Activated CD4-positive, alpha-beta T cell treated with anti-CD3 and anti-CD28 coated beads, Interleukin-2, Interleukin-4, amounts not matched to agents 100 ng/mL and 50 ng/mL, durations not matched to agents 16 hours and 8 hours (primary cell): ENCODE data around the gene SPEF2.
"Not testable (repeated sequence)": the region's sequence is repeated elsewhere in the genome, so short reads cannot be mapped to it uniquely, and the experiment has no call there.

Experiments
- DNase-seq: peaks from one replicate; pipeline ENCODE4 v3.0.0-alpha.2; 2020; ENCODE audit warnings: low spot score

The SPEF2 gene

DNA sequence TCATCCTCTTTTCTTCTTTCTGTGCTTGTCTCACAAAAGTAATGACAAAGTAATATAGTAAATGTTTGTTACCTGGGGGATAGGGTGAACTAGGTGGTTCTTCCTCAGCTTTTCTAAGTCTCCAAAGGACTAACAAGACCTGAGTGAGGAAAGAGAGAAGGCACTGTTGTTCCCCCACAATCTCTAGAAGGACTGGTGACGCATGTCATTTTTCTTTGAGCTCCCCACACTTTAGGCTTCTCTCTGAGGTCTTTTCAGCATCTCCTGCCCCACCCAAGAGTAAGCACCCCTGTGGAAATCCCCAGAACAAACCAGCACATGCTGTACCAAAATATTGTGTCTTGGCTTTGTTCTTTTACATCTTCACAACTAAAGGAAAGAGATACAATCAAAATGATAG lies 236.6 kb downstream of the SPEF2 start:
- peak; percentile 85 for DNase-seq

DNA sequence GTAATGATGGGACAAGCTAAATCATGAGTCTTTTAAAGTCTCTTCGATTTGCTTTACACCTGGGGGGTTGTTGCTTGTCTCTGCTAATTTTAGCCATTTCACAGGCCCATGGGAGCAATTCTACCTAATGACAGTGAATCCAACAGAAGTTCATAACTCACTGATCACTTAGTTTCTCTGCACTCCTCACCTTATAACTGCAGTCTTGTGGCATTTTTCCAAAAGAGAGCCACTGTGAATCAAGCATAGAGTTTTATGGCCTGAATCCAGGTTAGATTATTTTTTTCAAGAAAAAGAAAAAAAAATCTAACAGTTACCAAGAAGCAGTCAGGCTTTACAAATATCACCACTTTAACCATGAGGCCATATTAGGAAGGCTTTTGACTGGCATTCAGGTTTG lies 237.5 kb downstream of the SPEF2 start:
- no peak for DNase-seq

DNA sequence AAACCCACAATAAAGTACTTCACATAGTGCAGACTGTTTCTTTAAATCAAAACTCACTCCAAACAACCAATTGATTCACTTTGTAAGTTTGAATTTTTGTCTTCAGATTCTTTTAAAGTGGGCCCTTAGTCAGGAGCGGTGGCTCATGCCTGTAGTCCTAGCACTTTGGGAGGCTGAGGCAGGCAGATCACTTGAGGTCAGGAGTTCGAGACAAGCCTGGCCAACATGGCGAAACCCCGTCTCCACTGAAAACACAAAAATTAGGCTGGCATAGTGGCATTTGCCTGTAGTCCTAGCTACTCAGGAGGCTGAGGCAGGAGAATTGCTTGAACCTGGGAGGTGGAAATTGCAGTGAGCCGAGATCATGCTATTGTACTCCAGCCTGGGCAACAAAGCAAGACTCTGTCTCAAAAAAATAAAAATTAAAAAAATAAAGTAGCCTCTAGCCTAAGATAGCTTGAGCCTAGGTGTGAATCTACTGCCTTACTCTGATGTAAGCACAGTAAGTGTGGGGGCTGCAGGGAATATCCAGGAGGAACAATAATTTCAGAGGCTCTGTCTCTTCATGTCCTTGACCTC lies 238.6 kb downstream of the SPEF2 start:
- not testable (repeated sequence) for DNase-seq

DNA sequence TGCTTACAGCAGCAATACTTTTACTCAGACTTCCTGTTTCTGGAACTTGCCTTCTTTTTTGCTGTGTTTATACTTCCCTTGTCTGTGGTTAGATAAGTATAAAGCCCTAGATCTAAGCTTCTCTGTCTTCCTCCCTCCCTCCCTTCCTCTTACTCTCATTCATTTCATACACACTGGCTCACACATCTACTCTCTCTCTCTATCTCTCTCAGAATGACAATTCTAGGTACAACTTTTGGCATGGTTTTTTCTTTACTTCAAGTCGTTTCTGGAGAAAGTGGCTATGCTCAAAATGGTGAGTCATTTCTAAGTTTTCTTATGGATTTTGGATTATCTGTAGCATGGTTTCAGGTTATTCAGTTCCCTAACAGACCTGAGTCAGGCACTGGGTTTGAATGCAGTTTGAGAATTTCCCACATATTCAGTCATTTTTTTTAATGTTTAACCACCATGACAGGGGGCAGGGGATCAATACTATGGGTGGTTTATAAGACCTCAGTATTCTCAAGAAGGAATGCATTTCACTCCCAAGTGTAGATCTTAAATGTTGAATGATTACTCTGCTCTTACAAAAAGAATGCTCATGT lies 239.2 kb downstream of the SPEF2 start, which contains the start of gene IL7R:
TSS of gene IL7R (plus strand) at position 127 of the 587 bp plus-strand sequence. CDS start at position 214, 87 bp downstream.
- peak; percentile 92 for DNase-seq

- no peak for DNase-seq
Measured at GRCh38 chr5:35857606-35858205, 240.0 kb downstream of the SPEF2 start.

DNA sequence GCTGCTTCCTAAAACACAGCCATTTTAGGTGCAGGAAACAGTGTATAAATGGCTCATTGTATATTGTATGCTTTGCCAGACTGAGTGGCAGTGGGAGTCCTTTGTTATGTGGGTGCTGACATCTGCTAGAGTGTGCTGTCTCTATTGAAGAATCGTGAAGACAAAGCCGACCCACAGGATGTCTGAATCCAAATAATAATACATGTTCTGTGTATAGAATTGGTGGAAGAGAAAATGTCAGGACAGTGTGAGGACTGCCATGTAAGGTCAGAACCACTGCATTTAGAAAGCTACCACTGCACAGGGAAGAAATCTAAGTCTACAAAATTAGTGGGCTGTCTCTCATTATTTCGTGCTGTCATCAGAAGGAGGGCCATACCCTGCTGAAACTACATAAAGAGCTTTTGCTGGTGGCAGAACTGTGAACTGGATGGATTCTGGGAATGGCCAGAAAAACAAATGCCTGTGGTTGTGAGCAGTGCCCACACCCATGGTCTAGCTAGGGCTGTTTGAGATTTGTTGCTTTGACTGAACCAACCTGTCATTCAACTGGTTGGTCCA lies 241.5 kb downstream of the SPEF2 start:
- peak; percentile 46 for DNase-seq

DNA sequence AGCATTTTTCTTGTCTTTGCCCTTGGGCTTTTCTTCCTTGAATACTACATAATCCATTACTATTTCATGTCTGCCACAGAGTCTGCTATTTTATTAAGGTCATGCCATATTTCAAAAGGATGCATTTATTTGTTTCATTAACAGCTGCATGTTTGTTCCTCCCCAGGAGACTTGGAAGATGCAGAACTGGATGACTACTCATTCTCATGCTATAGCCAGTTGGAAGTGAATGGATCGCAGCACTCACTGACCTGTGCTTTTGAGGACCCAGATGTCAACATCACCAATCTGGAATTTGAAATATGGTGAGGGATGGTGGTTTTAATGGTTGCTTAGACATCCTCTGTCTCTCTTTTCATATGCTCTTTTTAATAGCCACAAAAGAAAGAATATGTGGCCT lies 243.0 kb downstream of the SPEF2 start:
- no peak for DNase-seq

DNA sequence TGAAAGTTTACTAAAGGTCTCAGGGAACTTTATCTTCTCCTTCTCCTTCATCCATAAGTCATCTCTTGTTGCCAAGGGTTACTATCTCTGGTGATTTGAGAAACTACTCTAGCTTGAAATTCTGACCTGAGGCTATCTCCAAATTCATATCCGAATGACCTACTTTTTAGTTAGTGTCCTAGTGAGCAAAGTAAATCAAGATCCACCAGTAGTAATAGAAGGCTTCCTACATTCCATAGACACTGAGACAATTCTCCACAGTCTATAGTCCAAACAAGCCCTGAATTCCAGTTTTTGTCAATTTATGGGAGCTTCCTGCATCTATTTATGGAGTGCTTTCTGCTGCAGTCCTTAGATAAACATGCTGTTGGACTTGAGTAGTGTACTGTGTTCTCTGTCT lies 244.1 kb downstream of the SPEF2 start:
- no peak for DNase-seq

GRCh38 chr5:35862126-35862525 lies 244.5 kb downstream of the SPEF2 start:
- no peak for DNase-seq

DNA sequence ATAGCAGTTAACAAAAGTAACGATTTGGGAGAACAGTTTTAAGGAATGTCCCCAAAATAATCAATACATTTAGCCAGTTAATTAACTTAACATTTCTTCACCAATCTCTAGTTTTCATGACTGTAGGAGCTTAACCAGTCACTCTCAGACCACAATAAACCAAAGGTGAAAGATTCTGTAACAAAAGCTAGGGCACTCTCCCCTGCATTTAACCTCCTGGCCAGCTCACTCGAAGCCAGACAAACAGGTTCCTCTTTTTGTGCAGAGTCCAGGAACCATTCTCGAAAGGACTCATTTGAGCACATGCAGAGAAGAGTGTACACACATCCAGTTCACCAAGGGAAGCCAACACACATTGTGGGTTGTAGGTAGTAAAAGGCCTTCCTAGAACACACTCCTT lies 245.5 kb downstream of the SPEF2 start:
- peak; percentile 58 for DNase-seq
